PC-9 (cell line): ENCODE data around the gene CDH20. TPM values are rescaled to one million over a fixed set of nuclear protein-coding genes. Genes with fewer than 3 reads are reported as not detected.

Experiments used
- BruUV-seq: library from RNA; stranded (reverse); fragments of 400-500 nt; replicated peaks from 2 replicates; lab custom pipeline; 2021; lab: Mats Ljungman, UMichigan
- CTCF ChIA-PET: fragments of 300-600 bp; sonication (Branson Sonifier 250); formaldehyde crosslinking; loops from one replicate; lab custom pipeline; 2022; ENCODE audit warnings: antibody characterized with exemption; lab: Charles Lee
- POLR2A ChIA-PET: fragments of 300-600 bp; sonication (Branson Sonifier 250); formaldehyde crosslinking; loops from one replicate; lab custom pipeline; 2022; ENCODE audit warnings: antibody characterized with exemption; ENCODE audit not compliant: unreplicated experiment; lab: Charles Lee
- DNase-seq, 2 experiments: peaks; one replicate each; pipeline versions ENCODE4 v3.0.0 to v3.0.0-alpha.2; 2015 to 2022; ENCODE audit warnings: mixed read lengths in 1 of 2
- H2AFZ ChIP-seq: fragments of 200-600 bp; sonication (generic); 2 replicates; pipeline ENCODE4 v1.8.1; 2017; ENCODE audit warnings: antibody characterized with exemption
- H3F3A ChIP-seq: fragments of 200-600 bp; sonication (generic); 2 replicates; pipeline ENCODE4 v1.8.1; 2017; ENCODE audit warnings: antibody characterized with exemption, mild to moderate bottlenecking, low read depth; ENCODE audit not compliant: insufficient read depth
- H3K27ac ChIP-seq: fragments of 200-600 bp; sonication (generic); 2 replicates; pipeline ENCODE4 v1.6.1; 2016; ENCODE audit warnings: mixed run types
- H3K27me3 ChIP-seq: fragments of 200-600 bp; sonication (generic); 2 replicates; pipeline ENCODE4 v1.6.1; 2016; ENCODE audit warnings: low read depth, mixed run types; ENCODE audit not compliant: insufficient read depth
- H3K36me3 ChIP-seq: fragments of 200-600 bp; sonication (generic); 2 replicates; pipeline ENCODE4 v1.6.1; 2016; ENCODE audit warnings: low read depth, mixed run types
- H3K4me1 ChIP-seq: fragments of 200-600 bp; sonication (generic); replicated peaks from 2 replicates; pipeline ENCODE4 v1.6.1; 2016; ENCODE audit warnings: mixed run types; ENCODE audit not compliant: insufficient read depth
- H3K4me2 ChIP-seq: fragments of 200-600 bp; sonication (generic); 2 replicates; pipeline ENCODE4 v1.6.1; 2017; ENCODE audit warnings: mixed run types
- H3K4me3 ChIP-seq: fragments of 200-600 bp; sonication (generic); 2 replicates; pipeline ENCODE4 v1.6.1; 2016; ENCODE audit warnings: mixed run types
- H3K79me2 ChIP-seq: fragments of 200-600 bp; sonication (generic); 2 replicates; pipeline ENCODE4 v1.6.1; 2017; ENCODE audit warnings: low read depth, mixed run types
- H3K9me2 ChIP-seq: fragments of 200-600 bp; sonication (generic); 2 replicates; pipeline ENCODE4 v1.8.1; 2017; ENCODE audit warnings: mild to moderate bottlenecking; ENCODE audit not compliant: insufficient read depth
- H3K9me3 ChIP-seq: fragments of 200-600 bp; sonication (generic); 2 replicates; pipeline ENCODE4 v1.8.1; 2016; ENCODE audit warnings: low read depth; ENCODE audit not compliant: insufficient read depth
- H4K20me1 ChIP-seq: fragments of 200-600 bp; sonication (generic); 2 replicates; pipeline ENCODE4 v1.8.1; 2017; ENCODE audit not compliant: insufficient read depth
- CTCF ChIP-seq: fragments of 200-600 bp; sonication (generic); conservative IDR thresholded peaks from 2 replicates; pipeline ENCODE4 v1.6.1; 2017; ENCODE audit warnings: mixed run types, antibody characterized with exemption, mild to moderate bottlenecking, moderate library complexity
- EZH2 ChIP-seq: fragments of 200-600 bp; sonication (generic); IDR thresholded peaks from 2 replicates; pipeline ENCODE4 v1.8.0; 2017; ENCODE audit warnings: antibody characterized with exemption, low read depth
- intact Hi-C: fragments of 100-400 bp; cut with micrococcal nuclease; formaldehyde crosslinking; loops from one replicate; pipeline ENCODE4 v1.10.0; 2022; ENCODE audit not compliant: unreplicated experiment
- total RNA-seq: library from RNA; stranded (reverse); gene quantifications from 2 replicates; pipeline ENCODE4 v1.2.3, GENCODE V29; 2021

The CDH20 gene
- total RNA-seq, 1 experiment from 2014 or later, result not detected

- H3K27me3 ChIP-seq, result peaks cover 11% of the 10 kb centered on the region
- intact Hi-C loops, result no loop called here
- no peaks in the 10 kb centered on the region for H4K20me1 ChIP-seq
- H3K4me3 ChIP-seq, result no peak overlapping the region
- H3K79me2 ChIP-seq, result no peaks in the 10 kb centered on the region
- H3K4me1 ChIP-seq, result no peaks in the 10 kb centered on the region
- POLR2A ChIA-PET, result no interaction called here
- no peaks in the 10 kb centered on the region for H3F3A ChIP-seq
- no peak overlapping the region for H2AFZ ChIP-seq
- DNase-seq, result no peak
- H3K9me2 ChIP-seq, result no peaks in the 10 kb centered on the region
- no peak overlapping the region for H3K4me2 ChIP-seq
- H3K27ac ChIP-seq, result no peak overlapping the region
- no peaks in the 10 kb centered on the region for H3K36me3 ChIP-seq
- no TSS peak for BruUV-seq
- H3K9me3 ChIP-seq, result no peaks in the 10 kb centered on the region
- TF ChIP-seq CTCF, result no peak
- TF ChIP-seq EZH2, result no peak
- CTCF ChIA-PET, result no interaction called here
Observed at GRCh38 chr18:61466736-61467135, 133.5 kb downstream of the CDH20 start.

DNA sequence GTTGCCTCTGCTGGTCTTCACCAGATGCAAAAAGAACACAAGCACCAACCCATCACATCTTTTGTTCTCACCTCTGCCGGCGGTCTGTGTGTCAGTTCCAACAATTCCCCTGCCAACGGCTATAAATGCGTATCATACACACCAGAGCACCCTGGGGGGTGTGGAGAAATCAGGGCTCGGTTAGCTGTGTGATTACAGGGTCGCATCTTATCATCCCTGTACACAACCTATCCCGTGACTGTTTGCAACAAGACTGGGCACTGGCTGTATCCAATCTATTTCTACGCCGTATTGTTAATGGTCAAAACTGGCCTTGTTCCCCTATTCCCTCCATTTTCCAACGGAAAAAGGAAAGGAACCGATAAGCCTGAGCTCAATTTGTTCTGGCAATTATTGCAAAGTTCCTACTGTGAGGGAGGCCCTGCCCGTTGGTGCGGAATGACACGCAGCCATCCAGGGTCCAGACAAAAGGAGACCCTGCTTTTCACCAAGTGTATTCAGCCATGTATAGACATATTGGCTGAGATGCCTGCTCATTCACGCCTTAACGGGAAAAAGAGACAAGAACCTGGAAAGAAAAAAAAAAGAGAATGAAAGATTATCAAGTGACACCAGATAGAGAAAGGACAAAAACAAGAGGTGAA is 136.9 kb downstream of the CDH20 start:
- Histone ChIP-seq H2AFZ (no peak overlapping the region), H4K20me1 (no peaks in the 10 kb centered on the region), H3K4me1 (no peaks in the 10 kb centered on the region), H3K27me3 (peaks cover 44% of the 10 kb centered on the region), H3K36me3 (no peaks in the 10 kb centered on the region), H3K27ac (no peak overlapping the region), H3F3A (no peaks in the 10 kb centered on the region), H3K79me2 (no peaks in the 10 kb centered on the region), H3K9me3 (no peaks in the 10 kb centered on the region), H3K9me2 (no peaks in the 10 kb centered on the region), H3K4me3 (no peak overlapping the region), H3K4me2 (no peak overlapping the region)
- ChIA-PET POLR2A (no interaction called here), CTCF (no interaction called here)
- BruUV-seq, result no TSS peak
- intact Hi-C loops, result no loop called here
- no peak for DNase-seq
- TF ChIP-seq CTCF, result no peak

- H3K9me3 ChIP-seq, result no peaks in the 10 kb centered on the region
- TF ChIP-seq CTCF (no peak), EZH2 (no peak)
- POLR2A ChIA-PET, result no interaction called here
- H3K4me1 ChIP-seq, result no peaks in the 10 kb centered on the region
- no peak overlapping the region for H2AFZ ChIP-seq
- H3K27me3 ChIP-seq, result peaks cover 50% of the 10 kb centered on the region
- H3K4me2 ChIP-seq, result no peak overlapping the region
- no peaks in the 10 kb centered on the region for H3F3A ChIP-seq
- no peaks in the 10 kb centered on the region for H3K79me2 ChIP-seq
- no peaks in the 10 kb centered on the region for H3K9me2 ChIP-seq
- H3K36me3 ChIP-seq, result no peaks in the 10 kb centered on the region
- H3K27ac ChIP-seq, result no peak overlapping the region
- H4K20me1 ChIP-seq, result no peaks in the 10 kb centered on the region
- no peak overlapping the region for H3K4me3 ChIP-seq
- BruUV-seq, result no TSS peak
- intact Hi-C loops, result no loop called here
- CTCF ChIA-PET, result no interaction called here
- DNase-seq, result no peak
Observed at GRCh38 chr18:61471541-61471940, 138.3 kb downstream of the CDH20 start.
